GM18909 (cell line): ENCODE results near the gene SPEM3.
"Not testable (repeated sequence)": the region's sequence is repeated elsewhere in the genome, so short reads cannot be mapped to it uniquely, and the experiment has no call there.

ENCODE experiments used
- ATAC-seq: cut with Tn5 transposase; IDR thresholded peaks from one replicate; pipeline ENCODE4 v1.9.1; 2021; ENCODE audit warnings: mild to moderate bottlenecking; ENCODE audit not compliant: unreplicated experiment, poor library complexity

Gene SPEM3

GRCh38 chr17:7468290-7468689 lies 39.6 kb downstream of the SPEM3 start:
- no peak for ATAC-seq

- ATAC-seq: no peak
Measured at GRCh38 chr17:7468804-7469389, 40.2 kb downstream of the SPEM3 start.

- not testable (repeated sequence) for ATAC-seq
Measured at GRCh38 chr17:7469843-7470242, 41.2 kb downstream of the SPEM3 start.

- not testable (repeated sequence) for ATAC-seq
Measured at GRCh38 chr17:7470457-7470973, 41.9 kb downstream of the SPEM3 start.

- no peak for ATAC-seq
Measured at GRCh38 chr17:7471729-7472128, 43.1 kb downstream of the SPEM3 start.

- not testable (repeated sequence) for ATAC-seq
Measured at GRCh38 chr17:7474767-7475166, 46.1 kb downstream of the SPEM3 start.

- no peak for ATAC-seq
Measured at GRCh38 chr17:7475764-7476422, 47.2 kb downstream of the SPEM3 start.

- ATAC-seq: no peak
Measured at GRCh38 chr17:7476494-7476893, 47.8 kb downstream of the SPEM3 start.

GRCh38 chr17:7476951-7477350 lies 48.3 kb downstream of the SPEM3 start:
- no peak for ATAC-seq

- ATAC-seq: no peak
Measured at GRCh38 chr17:7477392-7478275, 49.0 kb downstream of the SPEM3 start.

GRCh38 chr17:7478276-7479212 lies 49.9 kb downstream of the SPEM3 start:
- no peak for ATAC-seq

GRCh38 chr17:7479213-7480088 lies 50.8 kb downstream of the SPEM3 start, which contains the start of gene ZBTB4:
Gene ZBTB4, minus strand, starts transcription at chr17:7479631. Its CDS starts 12,830 bp downstream, at chr17:7466801.
- no peak for ATAC-seq

GRCh38 chr17:7480089-7480384 lies 51.4 kb downstream of the SPEM3 start:
- ATAC-seq: no peak

GRCh38 chr17:7481275-7481674 lies 52.6 kb downstream of the SPEM3 start, which contains the start of gene SLC35G6:
Gene SLC35G6, plus strand, starts transcription at chr17:7481446. Its CDS starts 71 bp downstream, at chr17:7481517.
- ATAC-seq: not testable (repeated sequence)

GRCh38 chr17:7481842-7482741 lies 53.4 kb downstream of the SPEM3 start:
- ATAC-seq: not testable (repeated sequence)
